ENCODE measurements around the gene VNN1.

GRCh38 chr6:132671295-132671694 lies 42.6 kb downstream of the VNN1 start:
- TF ChIP-seq CTCF (IDR thresholded peaks at IDR 0.05; ENCODE audit: insufficient read depth, low read depth, low read length), result no peak
- TF ChIP-seq EZH2 (IDR thresholded peaks at IDR 0.05; ENCODE audit: insufficient read depth, low read length), result no peak
